Ovary (tissue), 9 donors: ENCODE data around the gene ERICH4. TPM values are rescaled to one million over a fixed set of nuclear protein-coding genes. Genes with fewer than 3 reads are reported as not detected.
"Not testable (repeated sequence)": the region's sequence is repeated elsewhere in the genome, so short reads cannot be mapped to it uniquely, and the experiment has no call there.

ENCODE experiments used
- DNase-seq, 5 donors: peaks; one replicate each; pipeline ENCODE4 v3.0.0-alpha.2; 2019 to 2020
- H3K27ac ChIP-seq, 2 donors: fragments of 200-600 bp; one replicate each; pipeline versions ENCODE4 v1.5.1 to v1.8.0; 2019 to 2022
- H3K27me3 ChIP-seq: fragments of 200-600 bp; one replicate; pipeline ENCODE4 v1.8.0; 2022
- H3K36me3 ChIP-seq: fragments of 200-600 bp; sonication (generic); one replicate; pipeline ENCODE4 v1.5.1; 2019
- H3K4me1 ChIP-seq: one replicate; pipeline ENCODE4 v1.8.1; 2013; ENCODE audit warnings: mild to moderate bottlenecking, moderate library complexity; ENCODE audit not compliant: insufficient read depth
- H3K4me3 ChIP-seq: fragments of 200-600 bp; sonication (generic); one replicate; pipeline ENCODE4 v1.5.1; 2017
- H3K9me3 ChIP-seq, 2 donors: fragments of 200-600 bp in 1 of 2; sonication (generic) in 1 of 2; one replicate each; pipeline versions ENCODE4 v1.5.1 to v1.8.1; 2013 to 2019; ENCODE audit warnings: mild to moderate bottlenecking in 1 of 2, moderate library complexity in 1 of 2
- EP300 ChIP-seq: sonication (generic); formaldehyde crosslinking; IDR thresholded peaks from one replicate; pipeline ENCODE4 v1.6.1; 2017; ENCODE audit warnings: antibody characterized with exemption
- POLR2A ChIP-seq: fragments of 450-650 bp; IDR thresholded peaks from one replicate; pipeline ENCODE4 v1.6.1; 2017; ENCODE audit warnings: antibody characterized with exemption, mild to moderate bottlenecking, moderate library complexity
- whole genome bisulfite sequencing, 3 donors: extraction: QIAGEN DNeasy Blood & Tissue Kit in 1 of 3; methylation state at CpG; one replicate each; pipeline versions ENCODE4 v1.1.5 to v1.1.7; 2013 to 2017; 5-methylcytosine and 5-hydroxymethylcytosine counted together
- intact Hi-C, 4 donors: fragments of 100-400 bp; cut with DNase I; formaldehyde crosslinking; loops; one replicate each; pipeline versions ENCODE4 v1.11.0 to v1.15.1; 2022 to 2023
- polyA plus RNA-seq, 2 donors: library from polyadenylated mRNA; stranded (reverse); fragments of 200-250 nt in 1 of 2; fragments of 350-450 nt in 1 of 2; fragmentation: Illumina TruSeq in 1 of 2; extraction: RNeasy Lipid Tissue Mini Kit (QIAGEN cat#74804) in 1 of 2; gene quantifications; one replicate each; pipeline ENCODE4 v1.2.3, GENCODE V29; 2013 to 2014
- total RNA-seq, 7 donors: library from RNA; depleted of rRNA in 2 of 7; stranded (reverse); fragments of >200 nt in 2 of 7; fragmentation: NEBNext Ultra II Directional in 3 of 7; extraction: Animal tissue kit (Norgen Biotek cat#: 25700) in 3 of 7; gene quantifications; one replicate each; pipeline versions ENCODE4 v1.1.0 to v1.2.4, GENCODE V29; 2016 to 2023
- TF ChIP-seq, protein P1 (sequence below), 3 donors: fragments of 450-650 bp in 2 of 3; fragments of 200-600 bp in 1 of 3; IDR thresholded peaks; one replicate each; pipeline versions ENCODE4 v1.5.1 to v1.8.0; 2016 to 2022; ENCODE audit warnings: antibody characterized with exemption in 3 of 3, mild to moderate bottlenecking in 1 of 3
- donor health status: DM: no; HTN: no; CAD: no; lungs with moderate emphysema.
- donor health status: DM: no; HTN: no; CAD: no.
- donor health status: Bipolar disorder and iron deficiency.
- donor health status: DM: yes; HTN: yes; CAD: no.
- donor health status: DM: no; HTN: no; CAD: no.
- donor health status: DM: yes; HTN: yes; CAD: no.

ERICH4 gene
- total and polyA plus RNA-seq, 9 donors = not detected

DNA sequence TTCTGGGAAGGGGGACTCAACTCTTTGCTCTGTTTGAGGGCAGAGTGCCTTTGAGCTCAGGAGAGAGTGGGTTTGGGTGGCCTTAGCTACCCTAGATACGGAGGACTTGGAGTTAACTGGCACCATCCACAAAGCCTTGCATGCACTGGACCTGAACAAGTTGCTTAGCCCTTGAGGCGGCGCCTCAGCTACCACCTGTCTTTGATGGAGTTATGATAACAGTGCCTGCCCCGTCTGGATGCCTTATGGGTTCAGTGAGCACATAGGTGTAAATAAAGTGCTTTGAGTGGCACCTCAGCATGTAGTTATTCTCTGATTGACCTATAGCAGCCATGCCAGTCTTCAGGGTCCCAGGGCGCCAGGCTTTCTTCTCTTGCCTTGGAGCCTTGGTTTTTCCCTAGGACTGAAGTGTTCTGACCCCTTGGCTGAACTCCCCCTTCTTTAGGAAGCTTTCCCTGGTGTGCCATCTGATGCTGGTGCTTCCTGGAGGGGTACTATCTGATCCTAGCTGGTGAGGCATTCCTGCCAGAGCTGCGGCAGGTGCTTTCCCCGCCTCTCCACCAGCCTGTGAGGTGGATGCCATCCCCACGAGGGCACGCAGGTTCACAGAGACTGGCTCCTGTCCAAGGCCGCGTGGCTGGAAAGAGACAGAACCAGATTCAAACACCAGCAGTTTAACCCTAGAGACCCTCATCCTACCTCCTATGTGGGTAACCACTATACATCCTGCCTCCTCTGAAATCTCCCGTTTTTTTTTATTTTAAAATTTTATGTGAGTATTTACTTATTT, 39.6 kb upstream of the ERICH4 start:
- peaks cover 3% of the 10 kb centered on the region for H3K4me1 ChIP-seq
- DNase-seq = no peak
- no peak for TF ChIP-seq POLR2A
- TF ChIP-seq EP300 = no peak
- TF ChIP-seq, protein P1, sequence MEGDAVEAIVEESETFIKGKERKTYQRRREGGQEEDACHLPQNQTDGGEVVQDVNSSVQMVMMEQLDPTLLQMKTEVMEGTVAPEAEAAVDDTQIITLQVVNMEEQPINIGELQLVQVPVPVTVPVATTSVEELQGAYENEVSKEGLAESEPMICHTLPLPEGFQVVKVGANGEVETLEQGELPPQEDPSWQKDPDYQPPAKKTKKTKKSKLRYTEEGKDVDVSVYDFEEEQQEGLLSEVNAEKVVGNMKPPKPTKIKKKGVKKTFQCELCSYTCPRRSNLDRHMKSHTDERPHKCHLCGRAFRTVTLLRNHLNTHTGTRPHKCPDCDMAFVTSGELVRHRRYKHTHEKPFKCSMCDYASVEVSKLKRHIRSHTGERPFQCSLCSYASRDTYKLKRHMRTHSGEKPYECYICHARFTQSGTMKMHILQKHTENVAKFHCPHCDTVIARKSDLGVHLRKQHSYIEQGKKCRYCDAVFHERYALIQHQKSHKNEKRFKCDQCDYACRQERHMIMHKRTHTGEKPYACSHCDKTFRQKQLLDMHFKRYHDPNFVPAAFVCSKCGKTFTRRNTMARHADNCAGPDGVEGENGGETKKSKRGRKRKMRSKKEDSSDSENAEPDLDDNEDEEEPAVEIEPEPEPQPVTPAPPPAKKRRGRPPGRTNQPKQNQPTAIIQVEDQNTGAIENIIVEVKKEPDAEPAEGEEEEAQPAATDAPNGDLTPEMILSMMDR (IDR thresholded peaks at IDR 0.05) = no peak
- intact Hi-C loops = no loop called here
- WGBS, 3 donors = 55 to 61% (median 58%) methylated on average over 12 of the region's 12 CpGs
- no peak overlapping the region for H3K4me3 ChIP-seq
- no peaks in the 10 kb centered on the region for H3K9me3 ChIP-seq
- H3K36me3 ChIP-seq = no peaks in the 10 kb centered on the region
- no peaks in the 10 kb centered on the region for H3K27me3 ChIP-seq
- H3K27ac ChIP-seq = no peak overlapping the region

DNA sequence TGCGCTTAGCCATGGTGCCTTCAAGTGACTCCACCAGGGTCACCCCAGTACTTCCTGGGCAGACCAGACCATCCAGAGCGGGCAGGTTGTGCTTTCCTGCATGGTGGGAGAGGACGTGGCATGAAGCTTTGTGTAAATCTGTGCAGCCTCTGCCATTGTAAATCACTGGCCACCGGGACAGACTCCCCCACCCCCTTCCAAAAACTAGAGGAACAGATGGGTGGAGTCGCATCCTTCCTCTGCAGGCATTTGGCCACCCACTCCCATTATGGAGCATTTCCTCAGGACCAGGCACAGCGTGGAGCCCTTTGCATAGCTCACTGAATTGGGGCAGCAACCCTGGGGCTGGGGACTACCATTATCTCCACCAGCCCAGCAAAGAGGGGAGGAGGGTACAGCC, 37.2 kb upstream of the ERICH4 start:
- Histone ChIP-seq H3K27ac (no peak overlapping the region), H3K9me3 (no peaks in the 10 kb centered on the region), H3K27me3 (no peaks in the 10 kb centered on the region), H3K4me1 (no peaks in the 10 kb centered on the region), H3K36me3 (no peaks in the 10 kb centered on the region), H3K4me3 (no peak overlapping the region)
- DNase-seq = no peak
- WGBS, 3 donors = 77 to 84% (median 78%) methylated on average over 6 of the region's 6 CpGs
- TF ChIP-seq POLR2A = no peak
- TF ChIP-seq, protein P1 (IDR thresholded peaks at IDR 0.05) = no peak
- TF ChIP-seq EP300 = no peak
- intact Hi-C loops = no loop called here

DNA sequence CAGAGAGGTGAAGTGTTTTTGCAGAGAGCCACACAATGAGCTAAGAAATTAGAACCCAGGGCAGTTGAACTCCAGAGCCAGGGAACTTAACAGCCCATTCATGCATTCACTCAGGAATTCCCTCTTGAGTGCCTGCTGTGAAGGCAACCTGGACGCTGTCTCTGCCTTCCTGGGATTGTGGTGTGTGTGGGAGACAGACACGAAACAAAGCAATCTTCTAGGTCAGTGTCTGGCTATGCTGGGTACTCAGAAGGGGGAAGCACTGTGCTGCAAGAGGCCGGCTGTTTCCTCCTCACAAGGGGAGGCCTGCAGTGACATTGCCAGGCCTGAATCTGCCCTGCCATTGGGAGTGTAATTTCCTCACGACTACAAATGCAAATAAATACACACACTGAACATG, 35.7 kb upstream of the ERICH4 start:
- TF ChIP-seq POLR2A (no peak), EP300 (no peak)
- TF ChIP-seq, protein P1 (IDR thresholded peaks at IDR 0.05) = no peak
- WGBS, 3 donors = 10 to 51% (median 50%) methylated on average over 4 of the region's 4 CpGs
- Histone ChIP-seq H3K4me1 (no peaks in the 10 kb centered on the region), H3K36me3 (no peaks in the 10 kb centered on the region), H3K27ac (no peak overlapping the region), H3K4me3 (no peak overlapping the region), H3K9me3 (no peaks in the 10 kb centered on the region), H3K27me3 (no peaks in the 10 kb centered on the region)
- no peak for DNase-seq
- intact Hi-C loops = no loop called here

DNA sequence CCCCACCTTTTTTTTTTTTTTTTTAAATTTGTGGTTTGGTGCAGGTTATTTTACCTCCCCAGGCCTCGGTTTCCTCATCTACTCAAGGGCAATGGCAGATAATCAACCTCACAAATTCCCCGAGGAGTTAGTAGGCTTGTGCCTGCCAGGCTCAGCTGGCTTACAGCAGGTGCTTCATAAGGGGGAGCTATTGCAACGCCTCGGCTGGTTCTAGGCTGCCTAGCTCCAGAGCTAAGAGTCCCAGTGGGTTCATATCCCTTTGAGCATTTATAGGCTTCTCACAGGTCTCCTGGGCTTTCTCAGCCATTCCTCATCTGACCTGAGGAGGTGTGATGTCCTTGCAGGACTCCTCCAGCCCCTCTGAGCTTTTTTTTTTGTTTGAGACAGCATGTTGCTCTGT, 34.7 kb upstream of the ERICH4 start:
- intact Hi-C loops = no loop called here
- no peak for DNase-seq
- Histone ChIP-seq H3K4me3 (no peak overlapping the region), H3K4me1 (no peaks in the 10 kb centered on the region), H3K27me3 (no peaks in the 10 kb centered on the region), H3K9me3 (no peaks in the 10 kb centered on the region), H3K36me3 (no peaks in the 10 kb centered on the region), H3K27ac (no peak overlapping the region)
- WGBS, 3 donors = 67 to 73% (median 67%) methylated on average over 4 of the region's 4 CpGs
- TF ChIP-seq POLR2A (no peak), EP300 (no peak)
- TF ChIP-seq, protein P1 (IDR thresholded peaks at IDR 0.05) = no peak

DNA sequence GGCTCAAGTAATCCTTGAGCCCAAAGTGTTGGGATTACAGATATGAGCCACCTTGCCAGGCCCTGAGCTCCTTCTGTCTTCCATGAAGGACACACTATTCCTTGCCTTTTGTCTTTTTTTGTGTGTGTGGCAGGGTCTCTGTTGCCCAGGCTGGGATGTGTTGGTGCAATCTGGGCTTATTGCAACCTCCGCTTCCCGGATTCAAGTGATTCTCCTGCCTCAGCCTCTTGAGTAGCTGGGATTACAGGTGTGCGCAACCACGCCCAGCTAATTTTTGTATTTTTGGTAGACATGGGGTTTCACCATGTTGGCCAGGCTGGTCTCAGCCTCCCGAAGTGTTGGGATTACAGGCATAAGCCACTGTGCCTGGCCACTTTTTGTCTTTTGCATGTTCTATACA, 34.1 kb upstream of the ERICH4 start:
- H3K27ac ChIP-seq, H3K27me3 ChIP-seq, H3K9me3 ChIP-seq, H3K4me1 ChIP-seq, H3K4me3 ChIP-seq, DNase-seq, intact Hi-C loops, H3K36me3 ChIP-seq: not testable (repeated sequence)
- 94 to 95% (median 94%) methylated on average over 5 of the region's 5 CpGs for WGBS, 3 donors
